GM12872 (cell line): ENCODE measurements around the gene CTSD.

Experiments used
- CTCF ChIP-seq: IDR thresholded peaks from 3 replicates; pipeline ENCODE4 v1.5.1; 2011; ENCODE audit warnings: low read depth, mild to moderate bottlenecking, low read length, moderate library complexity; ENCODE audit not compliant: insufficient read depth

CTSD gene

GRCh38 chr11:1740786-1741530, 22.8 kb downstream of the CTSD start:
- no peak for TF ChIP-seq CTCF

- no peak for TF ChIP-seq CTCF
These were observed 24.2 kb downstream of the CTSD start for GRCh38 chr11:1739576-1739975.

GRCh38 chr11:1738380-1738779, 25.3 kb downstream of the CTSD start:
- no peak for TF ChIP-seq CTCF

GRCh38 chr11:1737080-1737757, 26.5 kb downstream of the CTSD start:
- no peak for TF ChIP-seq CTCF

GRCh38 chr11:1736447-1736992, 27.2 kb downstream of the CTSD start:
- no peak for TF ChIP-seq CTCF

GRCh38 chr11:1735271-1735670, 28.5 kb downstream of the CTSD start:
- TF ChIP-seq CTCF: no peak

GRCh38 chr11:1734641-1735081, 29.1 kb downstream of the CTSD start:
- no peak for TF ChIP-seq CTCF
